ENCODE measurements around the gene LIM2. TPM values are rescaled to one million over a fixed set of nuclear protein-coding genes. Genes with fewer than 3 reads are reported as not detected.

The LIM2 gene
- total and polyA plus RNA-seq, 7 donors = not detected

DNA sequence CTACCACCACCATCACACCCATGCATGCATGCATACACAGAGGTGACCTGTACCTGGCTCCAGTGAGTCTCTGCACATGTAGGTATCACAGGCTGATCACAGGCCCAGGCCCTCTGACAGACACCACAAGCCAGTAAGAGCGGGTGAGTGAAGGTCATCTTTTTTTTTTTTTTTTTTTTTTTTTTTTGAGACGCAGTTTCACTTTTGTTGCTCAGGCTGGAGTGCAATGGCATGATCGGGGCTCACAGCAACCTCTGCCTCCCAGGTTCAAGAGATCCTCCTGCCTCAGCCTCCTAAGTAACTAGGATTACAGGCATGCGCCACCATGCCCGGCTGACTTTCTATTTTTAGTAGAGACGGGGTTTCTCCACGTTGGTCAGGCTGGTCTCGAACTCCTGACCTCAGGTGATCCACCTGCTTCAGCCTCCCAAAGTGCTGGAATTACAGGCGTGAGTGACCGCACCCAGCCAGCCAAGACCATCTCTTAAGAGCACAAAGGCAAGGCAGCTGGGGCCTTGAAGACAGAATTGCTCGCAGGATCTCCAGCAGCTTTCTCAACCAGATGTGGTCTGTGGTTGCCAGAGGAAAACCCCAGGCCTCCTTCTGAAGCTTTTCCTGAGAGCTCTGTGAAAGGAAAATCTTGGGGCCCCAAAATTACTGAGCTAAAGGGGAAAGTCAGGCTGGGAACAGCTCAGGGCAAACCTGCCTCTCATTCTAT lies 12.1 kb downstream of the LIM2 start:
- no peaks in the 10 kb centered on the region for H3K4me1 ChIP-seq
- no peak for ATAC-seq
- no peaks in the 10 kb centered on the region for H3K27me3 ChIP-seq (ENCODE audit: insufficient read depth in 3 of 3, low read length in 2 of 3)
- no peak for DNase-seq
- H3K4me3 ChIP-seq = no peak overlapping the region
- TF ChIP-seq CTCF (IDR thresholded peaks at IDR 0.05) = no peak
- H3K9me3 ChIP-seq = no peaks in the 10 kb centered on the region
- intact Hi-C loops (cut with DNase I) = no loop called here
- H3K27ac ChIP-seq = no peak overlapping the region
- 72 to 76% (median 76%) methylated on average over 11 of the region's 11 CpGs for WGBS, 3 donors
- H3K36me3 ChIP-seq (ENCODE audit: insufficient read depth in 1 of 2, low read depth in 1 of 2) = no peaks in the 10 kb centered on the region

DNA sequence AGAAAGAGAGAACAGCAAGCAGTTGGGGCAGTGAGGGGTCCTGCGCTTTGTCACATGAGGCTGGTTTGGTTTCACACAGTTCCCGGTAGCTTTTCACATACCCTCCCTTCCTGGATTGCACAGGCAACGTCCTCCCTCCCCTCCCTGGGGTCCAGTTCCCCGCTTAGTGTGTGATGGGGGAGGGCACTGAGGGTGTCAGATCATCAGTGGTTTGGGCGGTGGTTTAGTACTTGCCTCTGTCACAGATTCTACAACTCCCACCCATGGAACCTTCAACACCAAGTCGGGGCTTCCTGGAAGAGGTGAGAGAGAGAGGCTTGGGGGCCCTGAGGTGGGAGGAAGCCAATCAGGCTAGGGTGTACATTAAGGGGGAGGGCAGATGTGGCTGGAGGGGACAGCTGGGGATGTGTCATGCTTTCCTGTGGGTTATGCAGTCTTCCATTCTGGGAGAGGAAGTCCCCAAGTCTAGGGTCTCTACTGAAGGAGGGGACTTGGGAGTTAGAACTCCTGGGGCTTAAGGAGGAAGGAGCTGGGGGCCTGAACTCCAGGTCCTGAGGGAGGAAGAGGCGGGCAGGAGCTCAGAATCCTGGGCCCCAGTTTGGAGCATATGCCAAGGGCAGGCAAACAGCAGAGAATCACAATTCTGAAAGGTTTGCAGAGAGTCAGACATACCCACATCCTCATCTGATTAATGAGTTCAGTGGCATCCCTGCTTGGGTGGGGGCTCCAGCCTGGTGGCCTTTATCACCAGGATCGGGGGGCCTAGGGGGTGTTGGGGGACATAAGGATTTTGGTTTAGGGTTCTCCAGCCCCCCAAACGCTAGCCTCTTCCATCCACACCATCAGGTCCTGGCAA lies 14.9 kb downstream of the LIM2 start, which contains the start of gene NKG7:
Gene NKG7, minus strand, starts transcription at position 6 of the 856 bp plus-strand sequence. CDS start 119 bp downstream, outside the sequence.
- TF ChIP-seq CTCF (IDR thresholded peaks at IDR 0.05) = no peak
- Histone ChIP-seq H3K36me3 (ENCODE audit: insufficient read depth in 1 of 2, low read depth in 1 of 2) (no peaks in the 10 kb centered on the region), H3K27me3 (ENCODE audit: insufficient read depth in 3 of 3, low read length in 2 of 3) (no peaks in the 10 kb centered on the region), H3K4me1 (no peaks in the 10 kb centered on the region), H3K27ac (no peak within 1 kb of the TSS), H3K4me3 (no peak within 1 kb of the TSS), H3K9me3 (no peaks in the 10 kb centered on the region)
- ATAC-seq = no peak
- peak in 1 of 2 donors; percentile 32 for DNase-seq
- intact Hi-C loops (cut with DNase I) = loop anchor here in 1 of 2 donors (2.0 kb wide), 1 partner anchor 22 kb away; no protein-coding TSS in a partner anchor
- WGBS, 3 donors = 48 to 56% (median 48%) methylated on average over 9 of the region's 9 CpGs

GRCh38 chr19:51372021-51372648 lies 15.6 kb downstream of the LIM2 start:
- no peaks in the 10 kb centered on the region for H3K9me3 ChIP-seq
- intact Hi-C loops (cut with DNase I) = loop anchor here in 1 of 2 donors (2.0 kb wide), 1 partner anchor 23 kb away; no protein-coding TSS in a partner anchor
- no peaks in the 10 kb centered on the region for H3K36me3 ChIP-seq (ENCODE audit: insufficient read depth in 1 of 2, low read depth in 1 of 2)
- H3K4me1 ChIP-seq = no peaks in the 10 kb centered on the region
- H3K4me3 ChIP-seq = no peak overlapping the region
- TF ChIP-seq CTCF (IDR thresholded peaks at IDR 0.05) = no peak
- ATAC-seq = no peak
- 76 to 87% (median 81%) methylated on average over 18 of the region's 18 CpGs for WGBS, 3 donors
- no peak overlapping the region for H3K27ac ChIP-seq
- no peaks in the 10 kb centered on the region for H3K27me3 ChIP-seq (ENCODE audit: insufficient read depth in 3 of 3, low read length in 2 of 3)
- DNase-seq = peak in 1 of 2 donors; percentile 54

GRCh38 chr19:51371186-51371690 lies 16.5 kb downstream of the LIM2 start:
- Histone ChIP-seq H3K27me3 (ENCODE audit: insufficient read depth in 3 of 3, low read length in 2 of 3) (no peaks in the 10 kb centered on the region), H3K27ac (no peak overlapping the region), H3K36me3 (ENCODE audit: insufficient read depth in 1 of 2, low read depth in 1 of 2) (no peaks in the 10 kb centered on the region), H3K9me3 (no peaks in the 10 kb centered on the region), H3K4me3 (no peak overlapping the region), H3K4me1 (no peaks in the 10 kb centered on the region)
- peak in 1 of 2 donors; percentile 26 for DNase-seq
- intact Hi-C loops (cut with DNase I) = no loop called here
- 66 to 78% (median 71%) methylated on average over 8 of the region's 8 CpGs for WGBS, 3 donors
- no peak for ATAC-seq
- no peak for TF ChIP-seq CTCF (IDR thresholded peaks at IDR 0.05)

All from psoas muscle (tissue), 8 donors.